Endodermal cell (in vitro differentiated cells): ENCODE measurements around the gene PXDN. TPM values are rescaled to one million over a fixed set of nuclear protein-coding genes. Genes with fewer than 3 reads are reported as not detected.
"Not testable (repeated sequence)": the region's sequence is repeated elsewhere in the genome, so short reads cannot be mapped to it uniquely, and the experiment has no call there.

ENCODE experiments used
- DNase-seq: peaks from one replicate; pipeline ENCODE4 v3.0.0-alpha.2; 2017
- H3K27ac ChIP-seq: 2 replicates; pipeline ENCODE4 v1.5.1; 2013; ENCODE audit warnings: mild to moderate bottlenecking, low read depth, low read length, moderate library complexity
- H3K27me3 ChIP-seq: 2 replicates; pipeline ENCODE4 v1.6.1; 2013; ENCODE audit warnings: mild to moderate bottlenecking, low read length, moderate library complexity; ENCODE audit not compliant: insufficient read depth, control insufficient read depth, poor library complexity, severe bottlenecking
- H3K36me3 ChIP-seq: 2 replicates; pipeline ENCODE4 v1.7.0; 2013; ENCODE audit warnings: mild to moderate bottlenecking, low read length, moderate library complexity; ENCODE audit not compliant: control insufficient read depth, insufficient read depth
- H3K4me1 ChIP-seq: one replicate; pipeline ENCODE4 v1.7.0; 2013; ENCODE audit warnings: low read length; ENCODE audit not compliant: control insufficient read depth, insufficient read depth
- H3K4me3 ChIP-seq: 2 replicates; pipeline ENCODE4 v1.5.1; 2013; ENCODE audit warnings: mild to moderate bottlenecking, low read length, moderate library complexity
- H3K9ac ChIP-seq: 2 replicates; pipeline ENCODE4 v1.6.1; 2013; ENCODE audit warnings: mild to moderate bottlenecking, low read length, moderate library complexity; ENCODE audit not compliant: poor library complexity, severe bottlenecking; ENCODE audit errors: extremely low read depth
- H3K9me3 ChIP-seq: 2 replicates; pipeline ENCODE4 v1.6.1; 2013; ENCODE audit warnings: mild to moderate bottlenecking, low read length, moderate library complexity; ENCODE audit not compliant: control insufficient read depth
- H3K27ac Mint-ChIP-seq: 2 replicates; pipeline ENCODE4 v1.8.0; 2020; ENCODE audit warnings: mixed read lengths
- H3K27me3 Mint-ChIP-seq: 2 replicates; pipeline ENCODE4 v1.8.0; 2021; ENCODE audit warnings: mild to moderate bottlenecking, mixed read lengths; ENCODE audit not compliant: insufficient read depth
- H3K36me3 Mint-ChIP-seq: 2 replicates; pipeline ENCODE4 v1.8.0; 2020; ENCODE audit warnings: low read depth, mixed read lengths
- H3K4me1 Mint-ChIP-seq: 2 replicates; pipeline ENCODE4 v1.8.0; 2020; ENCODE audit warnings: mixed read lengths
- H3K4me3 Mint-ChIP-seq: 2 replicates; pipeline ENCODE4 v1.8.0; 2020; ENCODE audit warnings: mild to moderate bottlenecking, moderate library complexity, mixed read lengths
- H3K9me3 Mint-ChIP-seq: 2 replicates; pipeline ENCODE4 v1.8.0; 2020; ENCODE audit warnings: mild to moderate bottlenecking, mixed read lengths
- CTCF ChIP-seq: fragments of 200-600 bp; sonication (generic); conservative IDR thresholded peaks from 2 replicates; pipeline ENCODE4 v1.5.0; 2021; ENCODE audit warnings: antibody characterized with exemption, mild to moderate bottlenecking
- WGBS, 2 experiments: methylation state at CpG; one replicate each; pipeline versions ENCODE4 v1.1.5 to v1.1.7; 2013; ENCODE audit warnings: missing lambda C conversion rate in 2 of 2, mixed read lengths in 1 of 2; ENCODE audit not compliant: insufficient coverage in 1 of 2, insufficient read length in 1 of 2; 5-methylcytosine and 5-hydroxymethylcytosine counted together
- total RNA-seq, 2 donors: library from RNA; stranded (reverse); fragmentation: NEBNext Ultra II Directional in 1 of 2; extraction: Animal tissue kit (Norgen Biotek cat#: 25700) in 1 of 2; gene quantifications; 2 replicates in 1 of 2; 3 replicates in 1 of 2; pipeline ENCODE4 v1.2.1, GENCODE V29; 2021

PXDN gene
- total RNA-seq, 2 donors from 2014 or later = 212 to 247 TPM

- DNase-seq = peak; percentile 39
- H3K4me1 ChIP-seq = peaks cover 3% of the 10 kb centered on the region
- H3K27ac ChIP-seq = no peak overlapping the region
- H3K4me3 ChIP-seq = peak overlapping the region; percentile 4
- peaks cover 21% of the 10 kb centered on the region for H3K9me3 ChIP-seq
- peaks cover 16% of the 10 kb centered on the region for H3K9me3 Mint-ChIP-seq
- no peaks in the 10 kb centered on the region for H3K27me3 Mint-ChIP-seq
- peaks cover 25% of the 10 kb centered on the region for H3K4me1 Mint-ChIP-seq
- peak overlapping the region; percentile 40 for H3K27ac Mint-ChIP-seq
- 90 to 95% methylated on average over 14 to 17 of the region's 17 CpGs for WGBS, 2 experiments
- peaks cover 50% of the 10 kb centered on the region for H3K36me3 Mint-ChIP-seq
- H3K4me3 Mint-ChIP-seq = no peak overlapping the region
- no peak for TF ChIP-seq CTCF
- no peaks in the 10 kb centered on the region for H3K27me3 ChIP-seq
- peaks cover 43% of the 10 kb centered on the region for H3K36me3 ChIP-seq
- H3K9ac ChIP-seq = no peak overlapping the region
These were observed 7.3 kb downstream of the PXDN start for GRCh38 chr2:1736997-1737480.

GRCh38 chr2:1736045-1736444 lies 8.3 kb downstream of the PXDN start:
- Mint-ChIP-seq H3K4me1 (peaks cover 24% of the 10 kb centered on the region), H3K27ac (no peak overlapping the region), H3K36me3 (peaks cover 50% of the 10 kb centered on the region), H3K4me3 (no peak overlapping the region), H3K27me3 (no peaks in the 10 kb centered on the region), H3K9me3 (peaks cover 16% of the 10 kb centered on the region)
- Histone ChIP-seq H3K9ac (no peak overlapping the region), H3K27me3 (no peaks in the 10 kb centered on the region), H3K27ac (no peak overlapping the region), H3K36me3 (peaks cover 40% of the 10 kb centered on the region), H3K4me1 (no peaks in the 10 kb centered on the region), H3K9me3 (peaks cover 21% of the 10 kb centered on the region), H3K4me3 (peak overlapping the region; percentile 41)
- peak; percentile 22 for DNase-seq
- no peak for TF ChIP-seq CTCF
- WGBS, 2 experiments = 60 to 71% methylated on average over 1 of the region's 2 CpGs

- not testable (repeated sequence) for H3K27ac Mint-ChIP-seq, H3K27ac ChIP-seq, H3K27me3 ChIP-seq, H3K4me3 Mint-ChIP-seq, H3K27me3 Mint-ChIP-seq, H3K4me3 ChIP-seq, H3K9ac ChIP-seq
- Histone ChIP-seq H3K36me3 (peaks cover 24% of the 10 kb centered on the region), H3K9me3 (peaks cover 21% of the 10 kb centered on the region), H3K4me1 (peaks cover 16% of the 10 kb centered on the region)
- H3K4me1 Mint-ChIP-seq = peaks cover 39% of the 10 kb centered on the region
- H3K9me3 Mint-ChIP-seq = peaks cover 16% of the 10 kb centered on the region
- peak; percentile 9 for DNase-seq
- H3K36me3 Mint-ChIP-seq = peaks cover 43% of the 10 kb centered on the region
- WGBS, 2 experiments = 95 to 96% methylated on average over 18 to 19 of the region's 19 CpGs
These were observed 11.0 kb downstream of the PXDN start for GRCh38 chr2:1733298-1733697.
